SK-N-SH (cell line): ENCODE measurements around the gene MEGF8. TPM values are rescaled to one million over a fixed set of nuclear protein-coding genes. Genes with fewer than 3 reads are reported as not detected.

Experiments
- CTCF ChIA-PET: fragments of 300-600, 350-600 bp; formaldehyde crosslinking; extraction: SDS; loops from one replicate; lab custom pipeline; 2021; lab: Yijun Ruan, JAX
- POLR2A ChIA-PET: fragments of 350-600 bp; sonication (Branson Sonifier 250); formaldehyde crosslinking; extraction: SDS; loops from one replicate; lab custom pipeline; 2020; ENCODE audit warnings: antibody characterized with exemption, inconsistent platforms; lab: Yijun Ruan, JAX
- DNase-seq: peaks from one replicate; pipeline ENCODE4 v3.0.0; 2012
- H2AFZ ChIP-seq: fragments of 200-600 bp; sonication (generic); 2 replicates; pipeline ENCODE4 v1.8.1; 2016; ENCODE audit warnings: antibody characterized with exemption, mild to moderate bottlenecking, low read depth
- H3F3A ChIP-seq: fragments of 200-600 bp; sonication (generic); replicated peaks from 2 replicates; pipeline ENCODE3; 2016; ENCODE audit warnings: antibody characterized with exemption, mild to moderate bottlenecking; ENCODE audit not compliant: insufficient read depth
- H3K27ac ChIP-seq, 2 experiments: fragments of 200-500 bp in 1 of 2; fragments of 200-600 bp in 1 of 2; sonication (Bioruptor generic) in 1 of 2; sonication (generic), shearing (Covaris generic) in 1 of 2; 2 replicates each; pipeline versions ENCODE4 v1.5.1 to v1.6.1; 2014 to 2016; ENCODE audit warnings: low read depth in 2 of 2, inconsistent platforms in 1 of 2, low read length in 1 of 2, mild to moderate bottlenecking in 1 of 2, mixed read lengths in 1 of 2
- H3K27me3 ChIP-seq: fragments of 200-600 bp; sonication (generic), shearing (Covaris generic); 2 replicates; pipeline ENCODE4 v1.6.1; 2016; ENCODE audit warnings: mixed run types; ENCODE audit not compliant: insufficient read depth
- H3K36me3 ChIP-seq, 2 experiments: fragments of 200-500 bp in 1 of 2; fragments of 200-600 bp in 1 of 2; sonication (Bioruptor generic) in 1 of 2; sonication (generic) in 1 of 2; replicated peaks in 1 of 2; 2 replicates each; pipeline versions ENCODE3 to v1.5.1; 2014 to 2016; ENCODE audit warnings: low read length in 1 of 2, mild to moderate bottlenecking in 1 of 2; ENCODE audit not compliant: insufficient read depth in 2 of 2, control insufficient read depth in 1 of 2
- H3K4me1 ChIP-seq, 2 experiments: fragments of 200-500 bp in 1 of 2; fragments of 200-600 bp in 1 of 2; sonication (Bioruptor generic) in 1 of 2; sonication (generic), shearing (Covaris generic) in 1 of 2; 2 replicates each; pipeline versions ENCODE4 v1.5.1 to v1.6.1; 2014 to 2016; ENCODE audit warnings: low read depth in 1 of 2, low read length in 1 of 2, mixed run types in 1 of 2; ENCODE audit not compliant: insufficient read depth in 2 of 2, control insufficient read depth in 1 of 2
- H3K4me2 ChIP-seq: fragments of 200-600 bp; sonication (generic), shearing (Covaris generic); 2 replicates; pipeline ENCODE4 v1.6.1; 2017; ENCODE audit warnings: mixed run types
- H3K4me3 ChIP-seq, 2 experiments: fragments of 200-500 bp in 1 of 2; fragments of 200-600 bp in 1 of 2; sonication (Bioruptor generic) in 1 of 2; sonication (generic), shearing (Covaris generic) in 1 of 2; 2 replicates each; pipeline versions ENCODE4 v1.5.1 to v1.8.1; 2014 to 2016; ENCODE audit warnings: low read depth in 2 of 2, inconsistent platforms in 1 of 2, low read length in 1 of 2, mild to moderate bottlenecking in 1 of 2, mixed read lengths in 1 of 2, moderate library complexity in 1 of 2
- H3K79me2 ChIP-seq: fragments of 200-600 bp; sonication (generic); 2 replicates; pipeline ENCODE4 v1.8.1; 2017; ENCODE audit warnings: mild to moderate bottlenecking; ENCODE audit not compliant: insufficient read depth
- H3K9ac ChIP-seq: fragments of 200-600 bp; sonication (generic); 2 replicates; pipeline ENCODE4 v1.6.1; 2017; ENCODE audit warnings: mixed run types
- H3K9me2 ChIP-seq: fragments of 200-600 bp; sonication (generic); 2 replicates; pipeline ENCODE4 v1.6.1; 2017; ENCODE audit warnings: mixed run types
- H3K9me3 ChIP-seq: fragments of 200-600 bp; sonication (generic); 2 replicates; pipeline ENCODE4 v1.6.1; 2017; ENCODE audit warnings: mixed run types, mild to moderate bottlenecking, moderate library complexity
- H4K20me1 ChIP-seq: fragments of 200-600 bp; sonication (generic); 2 replicates; pipeline ENCODE4 v1.6.1; 2017; ENCODE audit warnings: mild to moderate bottlenecking, mixed run types; ENCODE audit not compliant: insufficient read depth
- CHD2 ChIP-seq: fragments of 150-350 bp; IDR thresholded peaks from 2 replicates; pipeline ENCODE4 v1.6.1; 2018; ENCODE audit warnings: low read length; ENCODE audit not compliant: partially characterized antibody
- FOXJ3 ChIP-seq: sonication (generic); formaldehyde crosslinking; IDR thresholded peaks from 2 replicates; pipeline ENCODE4 v1.5.1; 2020; ENCODE audit warnings: mild to moderate bottlenecking, missing genetic modification reagents
- GABPA ChIP-seq: IDR thresholded peaks from 2 replicates; pipeline ENCODE4 v1.4.0; 2012; ENCODE audit warnings: low read depth, mild to moderate bottlenecking
- JUND ChIP-seq: IDR thresholded peaks from 2 replicates; pipeline ENCODE4 v1.4.0; 2012
- NFIC ChIP-seq: IDR thresholded peaks from 2 replicates; pipeline ENCODE4 v1.4.0; 2012; ENCODE audit warnings: borderline replicate concordance
- NRF1 ChIP-seq: IDR thresholded peaks from 2 replicates; pipeline ENCODE4 v1.6.1; 2012; ENCODE audit warnings: low read depth, mild to moderate bottlenecking, low read length
- RAD21 ChIP-seq: IDR thresholded peaks from 2 replicates; pipeline ENCODE4 v1.6.1; 2012; ENCODE audit warnings: mild to moderate bottlenecking, low read length
- RFX5 ChIP-seq: IDR thresholded peaks from 2 replicates; pipeline ENCODE4 v1.6.1; 2012; ENCODE audit warnings: mild to moderate bottlenecking, improper control_type of control experiment, low read length
- RXRA ChIP-seq: IDR thresholded peaks from 2 replicates; pipeline ENCODE4 v1.4.0; 2012; ENCODE audit warnings: low read depth, mild to moderate bottlenecking, borderline replicate concordance
- SMC3 ChIP-seq: IDR thresholded peaks from 2 replicates; pipeline ENCODE4 v1.6.1; 2012; ENCODE audit warnings: low read depth, low read length, improper control_type of control experiment
- TCF12 ChIP-seq: IDR thresholded peaks from 2 replicates; pipeline ENCODE4 v1.4.0; 2012
- TEAD4 ChIP-seq: IDR thresholded peaks from 2 replicates; pipeline ENCODE4 v1.4.0; 2012; ENCODE audit warnings: mild to moderate bottlenecking, borderline replicate concordance; ENCODE audit not compliant: insufficient read depth
- WGBS: methylation state at CpG from one replicate; pipeline ENCODE4 v1.1.6; 2017; ENCODE audit warnings: low lambda C conversion rate; 5-methylcytosine and 5-hydroxymethylcytosine counted together
- polyA plus RNA-seq, 3 experiments: library from polyadenylated mRNA; depleted of rRNA; stranded (reverse); fragments of >200 nt; gene quantifications; 2 replicates each; pipeline ENCODE4 v1.2.3, GENCODE V29; 2012
- TF ChIP-seq, protein P1 (sequence below): fragments of 200-600 bp; sonication (generic); IDR thresholded peaks from 2 replicates; pipeline ENCODE4 v1.6.1; 2017; ENCODE audit warnings: antibody characterized with exemption, mild to moderate bottlenecking, moderate library complexity
- TF ChIP-seq, protein P2 (sequence below): IDR thresholded peaks from 2 replicates; pipeline ENCODE4 v1.4.0; 2012; ENCODE audit warnings: low read depth, borderline replicate concordance
- TF ChIP-seq, protein P3 (sequence below): IDR thresholded peaks from 2 replicates; pipeline ENCODE4 v1.4.0; 2012; ENCODE audit warnings: low read depth
- TF ChIP-seq, protein P4 (sequence below): IDR thresholded peaks from 2 replicates; pipeline ENCODE4; 2012
- TF ChIP-seq, protein P5 (sequence below): fragments of 150-350 bp; IDR thresholded peaks from 2 replicates; pipeline ENCODE4 v1.6.1; 2017; ENCODE audit warnings: antibody characterized with exemption, low read length, low read depth, borderline replicate concordance

Gene MEGF8
- polyA plus RNA-seq, 1 of the 3 experiments (the other 2 are of a cell fraction): 19.1 TPM

DNA sequence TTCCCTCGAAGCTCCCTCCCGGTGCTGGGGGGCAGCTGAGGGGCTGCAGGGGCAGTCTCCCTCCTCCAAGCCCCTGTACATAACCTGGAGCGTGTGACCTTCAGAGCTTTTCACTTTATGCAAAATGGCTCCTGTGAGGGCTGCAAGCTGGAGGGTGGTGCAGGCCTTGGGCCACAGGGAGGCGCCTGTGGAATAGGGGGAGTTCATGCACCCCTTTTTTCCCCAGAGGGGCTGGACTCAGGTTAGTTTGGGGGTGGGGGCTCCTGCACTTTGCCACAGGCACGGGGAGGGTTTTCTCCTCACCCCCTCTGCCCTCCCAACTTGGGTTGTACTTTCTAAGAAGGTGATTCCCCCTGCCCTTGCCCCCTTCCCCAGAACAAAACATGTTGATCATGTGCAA is 30.1 kb upstream of the MEGF8 start:
- no peak overlapping the region for H2AFZ ChIP-seq
- WGBS: 72% methylated on average over 5 of the region's 5 CpGs
- H3K4me2 ChIP-seq: no peak overlapping the region
- no peak overlapping the region for H3K9ac ChIP-seq
- peaks cover 27% of the 10 kb centered on the region for H3F3A ChIP-seq
- TF ChIP-seq, protein P1, sequence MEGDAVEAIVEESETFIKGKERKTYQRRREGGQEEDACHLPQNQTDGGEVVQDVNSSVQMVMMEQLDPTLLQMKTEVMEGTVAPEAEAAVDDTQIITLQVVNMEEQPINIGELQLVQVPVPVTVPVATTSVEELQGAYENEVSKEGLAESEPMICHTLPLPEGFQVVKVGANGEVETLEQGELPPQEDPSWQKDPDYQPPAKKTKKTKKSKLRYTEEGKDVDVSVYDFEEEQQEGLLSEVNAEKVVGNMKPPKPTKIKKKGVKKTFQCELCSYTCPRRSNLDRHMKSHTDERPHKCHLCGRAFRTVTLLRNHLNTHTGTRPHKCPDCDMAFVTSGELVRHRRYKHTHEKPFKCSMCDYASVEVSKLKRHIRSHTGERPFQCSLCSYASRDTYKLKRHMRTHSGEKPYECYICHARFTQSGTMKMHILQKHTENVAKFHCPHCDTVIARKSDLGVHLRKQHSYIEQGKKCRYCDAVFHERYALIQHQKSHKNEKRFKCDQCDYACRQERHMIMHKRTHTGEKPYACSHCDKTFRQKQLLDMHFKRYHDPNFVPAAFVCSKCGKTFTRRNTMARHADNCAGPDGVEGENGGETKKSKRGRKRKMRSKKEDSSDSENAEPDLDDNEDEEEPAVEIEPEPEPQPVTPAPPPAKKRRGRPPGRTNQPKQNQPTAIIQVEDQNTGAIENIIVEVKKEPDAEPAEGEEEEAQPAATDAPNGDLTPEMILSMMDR: no peak
- TF ChIP-seq, protein P2, sequence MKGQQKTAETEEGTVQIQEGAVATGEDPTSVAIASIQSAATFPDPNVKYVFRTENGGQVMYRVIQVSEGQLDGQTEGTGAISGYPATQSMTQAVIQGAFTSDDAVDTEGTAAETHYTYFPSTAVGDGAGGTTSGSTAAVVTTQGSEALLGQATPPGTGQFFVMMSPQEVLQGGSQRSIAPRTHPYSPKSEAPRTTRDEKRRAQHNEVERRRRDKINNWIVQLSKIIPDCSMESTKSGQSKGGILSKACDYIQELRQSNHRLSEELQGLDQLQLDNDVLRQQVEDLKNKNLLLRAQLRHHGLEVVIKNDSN: no peak
- no peak for TF ChIP-seq RAD21
- TF ChIP-seq, protein P3, sequence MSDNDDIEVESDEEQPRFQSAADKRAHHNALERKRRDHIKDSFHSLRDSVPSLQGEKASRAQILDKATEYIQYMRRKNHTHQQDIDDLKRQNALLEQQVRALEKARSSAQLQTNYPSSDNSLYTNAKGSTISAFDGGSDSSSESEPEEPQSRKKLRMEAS: no peak
- TF ChIP-seq TCF12: no peak
- TF ChIP-seq, protein P4, sequence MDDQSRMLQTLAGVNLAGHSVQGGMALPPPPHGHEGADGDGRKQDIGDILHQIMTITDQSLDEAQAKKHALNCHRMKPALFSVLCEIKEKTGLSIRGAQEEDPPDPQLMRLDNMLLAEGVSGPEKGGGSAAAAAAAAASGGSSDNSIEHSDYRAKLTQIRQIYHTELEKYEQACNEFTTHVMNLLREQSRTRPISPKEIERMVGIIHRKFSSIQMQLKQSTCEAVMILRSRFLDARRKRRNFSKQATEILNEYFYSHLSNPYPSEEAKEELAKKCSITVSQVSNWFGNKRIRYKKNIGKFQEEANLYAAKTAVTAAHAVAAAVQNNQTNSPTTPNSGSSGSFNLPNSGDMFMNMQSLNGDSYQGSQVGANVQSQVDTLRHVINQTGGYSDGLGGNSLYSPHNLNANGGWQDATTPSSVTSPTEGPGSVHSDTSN: no peak
- TF ChIP-seq CHD2: no peak
- no peak for TF ChIP-seq NFIC
- TF ChIP-seq TEAD4: no peak
- peaks cover 7% of the 10 kb centered on the region; the same call in 1 of the 2 replicates for H3K79me2 ChIP-seq
- no peak overlapping the region for H3K4me3 ChIP-seq
- H3K9me2 ChIP-seq: no peaks in the 10 kb centered on the region
- ChIA-PET POLR2A (interaction anchor here (1.1 kb wide), 1 partner anchor 11 kb away, joined by 4 read pairs; no protein-coding TSS in a partner anchor), CTCF (interaction anchor here (0.8 to 9.5 kb wide), 12 partner anchors 8 to 49 kb away, joined by 3 to 60 read pairs (median 4); partner anchors contain the start of gene TMEM145)
- 0 out of 4 replicates have a peak overlapping the region, but pooled peaks of 1 of the 2 experiments have one; percentile 4 for H3K27ac ChIP-seq
- H3K36me3 ChIP-seq: peaks cover 29 to 53% of the 10 kb centered on the region in 2 experiments
- no peaks in the 10 kb centered on the region for H3K9me3 ChIP-seq
- H3K4me1 ChIP-seq: no peaks in the 10 kb centered on the region; a peak in 1 of 4 replicates
- H3K27me3 ChIP-seq: no peaks in the 10 kb centered on the region
- H4K20me1 ChIP-seq: 0 out of 2 replicates have a peak, but pooled peaks cover 5% of the 10 kb centered on the region
- no peak for DNase-seq

DNA sequence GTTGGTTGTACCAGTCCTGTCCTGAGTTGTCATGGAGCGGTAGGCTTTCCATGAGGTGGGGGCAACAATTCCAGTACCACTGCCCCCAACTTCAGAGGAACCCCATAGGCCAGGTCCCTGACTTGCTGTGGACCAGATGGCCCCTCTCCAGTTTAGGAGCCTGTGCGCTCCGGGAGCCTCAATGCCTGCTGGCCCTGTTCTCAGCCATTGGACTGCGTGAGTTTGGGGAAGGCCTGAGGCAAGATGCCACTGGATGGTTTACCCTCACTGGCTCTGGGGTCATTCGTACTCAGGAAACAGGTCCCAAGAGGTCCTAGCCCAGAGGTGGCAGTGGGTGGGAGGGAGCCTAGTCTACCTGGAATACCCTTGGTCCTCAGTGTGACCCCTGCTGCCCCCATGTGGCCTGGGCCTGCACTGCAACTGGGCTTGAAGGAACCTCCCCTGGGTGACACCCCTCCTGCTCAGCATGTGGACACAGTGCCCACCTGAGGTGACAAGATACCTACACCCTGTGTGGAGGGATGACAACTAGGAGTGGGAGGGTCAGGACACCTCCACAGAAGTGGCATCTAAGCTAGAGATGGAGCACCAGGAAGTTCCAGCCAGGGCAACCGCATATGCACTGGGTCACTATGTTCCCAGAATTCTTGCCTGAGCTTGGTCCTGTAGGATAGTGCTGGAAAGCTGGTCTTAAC is 29.5 kb upstream of the MEGF8 start:
- POLR2A ChIA-PET: no interaction called here
- Histone ChIP-seq H3K79me2 (peaks cover 8% of the 10 kb centered on the region), H3K9me2 (no peaks in the 10 kb centered on the region), H3K9me3 (no peaks in the 10 kb centered on the region), H4K20me1 (0 out of 2 replicates have a peak, but pooled peaks cover 5% of the 10 kb centered on the region), H3K36me3 (peaks cover 26 to 46% of the 10 kb centered on the region in 2 experiments), H3K4me1 (no peaks in the 10 kb centered on the region; a peak in 2 of 4 replicates), H3K4me2 (no peak overlapping the region), H3K4me3 (no peak overlapping the region; a peak in 1 of 4 replicates), H3K27ac (peak overlapping the region in 1 of 2 experiments; percentile 4; a peak in 2 of 4 replicates), H3K9ac (no peak overlapping the region), H3F3A (peaks cover 27% of the 10 kb centered on the region), H3K27me3 (no peaks in the 10 kb centered on the region), H2AFZ (no peak overlapping the region)
- CTCF ChIA-PET: interaction anchor here (0.6 to 9.5 kb wide), 29 partner anchors 8 to 194 kb away, joined by 3 to 60 read pairs (median 4); partner anchors contain the start of genes CIC, ERF, GSK3A and POU2F2
- 81% methylated on average over 4 of the region's 6 CpGs for WGBS
- DNase-seq: peak; percentile 88
- TF ChIP-seq, protein P5, sequence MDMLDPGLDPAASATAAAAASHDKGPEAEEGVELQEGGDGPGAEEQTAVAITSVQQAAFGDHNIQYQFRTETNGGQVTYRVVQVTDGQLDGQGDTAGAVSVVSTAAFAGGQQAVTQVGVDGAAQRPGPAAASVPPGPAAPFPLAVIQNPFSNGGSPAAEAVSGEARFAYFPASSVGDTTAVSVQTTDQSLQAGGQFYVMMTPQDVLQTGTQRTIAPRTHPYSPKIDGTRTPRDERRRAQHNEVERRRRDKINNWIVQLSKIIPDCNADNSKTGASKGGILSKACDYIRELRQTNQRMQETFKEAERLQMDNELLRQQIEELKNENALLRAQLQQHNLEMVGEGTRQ: no peak
- TF ChIP-seq, protein P2: no peak
- no peak for TF ChIP-seq RXRA
- TF ChIP-seq TEAD4: no peak
- TF ChIP-seq NFIC: no peak
- peak; percentile 68 for TF ChIP-seq SMC3
- no peak for TF ChIP-seq RFX5
- TF ChIP-seq RAD21: peak; percentile 67
- TF ChIP-seq JUND: no peak
- 0 out of 2 replicates have a peak, but pooled peaks have one; percentile 30 for TF ChIP-seq FOXJ3 (CRISPR knock-in tag)
- TF ChIP-seq, protein P1: peak; percentile 93
- no peak for TF ChIP-seq NRF1
- TF ChIP-seq GABPA: no peak
